Measurements from ENCODE around the gene LRRC3B.

DNA sequence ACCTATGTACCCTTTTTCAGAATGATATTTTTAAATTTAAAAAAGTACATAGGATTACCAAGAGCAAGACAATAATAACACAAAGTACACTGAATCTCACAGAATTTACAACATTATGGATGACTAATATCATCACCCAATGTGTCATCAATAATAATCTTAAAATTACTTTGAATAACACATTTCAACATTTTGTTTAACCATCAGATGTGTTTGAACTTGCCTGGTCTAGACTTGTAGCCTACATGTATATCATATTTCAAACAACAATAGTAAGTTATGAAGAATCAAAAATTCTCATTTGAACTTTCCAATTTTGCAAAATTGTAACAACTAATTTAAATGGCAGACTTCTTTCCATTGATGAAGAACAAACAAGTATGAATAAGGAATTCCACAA, 15.1 kb downstream of the LRRC3B start:
- no peak for TF ChIP-seq POLR2AphosphoS5 (IDR thresholded peaks at IDR 0.05)
- TF ChIP-seq, protein P1, sequence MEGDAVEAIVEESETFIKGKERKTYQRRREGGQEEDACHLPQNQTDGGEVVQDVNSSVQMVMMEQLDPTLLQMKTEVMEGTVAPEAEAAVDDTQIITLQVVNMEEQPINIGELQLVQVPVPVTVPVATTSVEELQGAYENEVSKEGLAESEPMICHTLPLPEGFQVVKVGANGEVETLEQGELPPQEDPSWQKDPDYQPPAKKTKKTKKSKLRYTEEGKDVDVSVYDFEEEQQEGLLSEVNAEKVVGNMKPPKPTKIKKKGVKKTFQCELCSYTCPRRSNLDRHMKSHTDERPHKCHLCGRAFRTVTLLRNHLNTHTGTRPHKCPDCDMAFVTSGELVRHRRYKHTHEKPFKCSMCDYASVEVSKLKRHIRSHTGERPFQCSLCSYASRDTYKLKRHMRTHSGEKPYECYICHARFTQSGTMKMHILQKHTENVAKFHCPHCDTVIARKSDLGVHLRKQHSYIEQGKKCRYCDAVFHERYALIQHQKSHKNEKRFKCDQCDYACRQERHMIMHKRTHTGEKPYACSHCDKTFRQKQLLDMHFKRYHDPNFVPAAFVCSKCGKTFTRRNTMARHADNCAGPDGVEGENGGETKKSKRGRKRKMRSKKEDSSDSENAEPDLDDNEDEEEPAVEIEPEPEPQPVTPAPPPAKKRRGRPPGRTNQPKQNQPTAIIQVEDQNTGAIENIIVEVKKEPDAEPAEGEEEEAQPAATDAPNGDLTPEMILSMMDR (IDR thresholded peaks at IDR 0.05): no peak
- TF ChIP-seq EP300 (IDR thresholded peaks at IDR 0.05): no peak

All from upper lobe of left lung (tissue), 4 donors.